Brain microvascular endothelial cell (primary cell): ENCODE results near the gene SULT1E1.

Source experiments
- DNase-seq: peaks from one replicate; pipeline ENCODE4 v3.0.0-alpha.2; 2020
- H3K27ac ChIP-seq: fragments of 250-450 bp; sonication (Bioruptor Pico); 2 replicates; pipeline ENCODE4 v1.5.1; 2020; ENCODE audit warnings: mild to moderate bottlenecking, moderate library complexity
- H3K27me3 ChIP-seq: fragments of 250-450 bp; sonication (Bioruptor Pico); replicated peaks from 2 replicates; pipeline ENCODE4 v1.5.1; 2020; ENCODE audit warnings: mild to moderate bottlenecking
- H3K36me3 ChIP-seq: fragments of 250-450 bp; sonication (Bioruptor Pico); replicated peaks from 2 replicates; pipeline ENCODE4 v1.5.1; 2020; ENCODE audit warnings: mild to moderate bottlenecking
- H3K4me3 ChIP-seq: 2 replicates; pipeline ENCODE4 v1.5.1; 2011; ENCODE audit warnings: low read depth, mild to moderate bottlenecking, control low read depth, low read length, moderate library complexity
- in situ Hi-C: cut with HindIII; loops from 2 replicates; pipeline ENCODE4 v1.10.0; 2017; ENCODE audit warnings: low sequenced_read_pairs, low pct_ligation_motif_present
- TF ChIP-seq, protein P1 (sequence below): IDR thresholded peaks from 2 replicates; pipeline ENCODE4 v1.5.1; 2011; ENCODE audit warnings: low read depth, mild to moderate bottlenecking, moderate library complexity, low read length, control low read depth, inconsistent platforms; ENCODE audit errors: missing control alignments

SULT1E1 gene

GRCh38 chr4:69843301-69843700, 16.6 kb downstream of the SULT1E1 start:
- TF ChIP-seq, protein P1, sequence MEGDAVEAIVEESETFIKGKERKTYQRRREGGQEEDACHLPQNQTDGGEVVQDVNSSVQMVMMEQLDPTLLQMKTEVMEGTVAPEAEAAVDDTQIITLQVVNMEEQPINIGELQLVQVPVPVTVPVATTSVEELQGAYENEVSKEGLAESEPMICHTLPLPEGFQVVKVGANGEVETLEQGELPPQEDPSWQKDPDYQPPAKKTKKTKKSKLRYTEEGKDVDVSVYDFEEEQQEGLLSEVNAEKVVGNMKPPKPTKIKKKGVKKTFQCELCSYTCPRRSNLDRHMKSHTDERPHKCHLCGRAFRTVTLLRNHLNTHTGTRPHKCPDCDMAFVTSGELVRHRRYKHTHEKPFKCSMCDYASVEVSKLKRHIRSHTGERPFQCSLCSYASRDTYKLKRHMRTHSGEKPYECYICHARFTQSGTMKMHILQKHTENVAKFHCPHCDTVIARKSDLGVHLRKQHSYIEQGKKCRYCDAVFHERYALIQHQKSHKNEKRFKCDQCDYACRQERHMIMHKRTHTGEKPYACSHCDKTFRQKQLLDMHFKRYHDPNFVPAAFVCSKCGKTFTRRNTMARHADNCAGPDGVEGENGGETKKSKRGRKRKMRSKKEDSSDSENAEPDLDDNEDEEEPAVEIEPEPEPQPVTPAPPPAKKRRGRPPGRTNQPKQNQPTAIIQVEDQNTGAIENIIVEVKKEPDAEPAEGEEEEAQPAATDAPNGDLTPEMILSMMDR: no peak
- in situ Hi-C loops: no loop called here
- Histone ChIP-seq H3K4me3 (no peak overlapping the region), H3K27me3 (no peaks in the 10 kb centered on the region), H3K36me3 (no peaks in the 10 kb centered on the region), H3K27ac (no peak overlapping the region)
- DNase-seq: no peak

DNA sequence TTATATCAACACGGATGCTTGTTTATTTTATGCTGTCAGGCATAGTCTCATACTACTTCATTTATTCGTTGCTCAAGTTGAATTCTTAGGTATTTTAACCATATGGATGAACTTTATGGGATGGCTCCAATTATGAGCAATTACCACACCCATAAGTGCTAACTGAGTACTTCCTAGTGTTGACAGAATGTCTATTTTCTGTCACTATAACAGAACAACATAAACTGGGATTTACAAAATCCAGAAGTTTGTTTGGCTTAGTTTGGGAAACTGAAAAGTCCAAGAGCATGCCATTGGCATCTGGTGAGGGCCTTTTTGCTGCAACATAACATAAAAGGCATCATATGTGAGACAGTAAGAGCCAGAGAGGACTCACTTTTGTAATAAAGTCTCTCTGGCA, 21.0 kb downstream of the SULT1E1 start:
- Histone ChIP-seq H3K4me3 (no peak overlapping the region), H3K27ac (no peak overlapping the region), H3K27me3 (no peaks in the 10 kb centered on the region), H3K36me3 (no peaks in the 10 kb centered on the region)
- no peak for DNase-seq
- in situ Hi-C loops: no loop called here
- TF ChIP-seq, protein P1: no peak

DNA sequence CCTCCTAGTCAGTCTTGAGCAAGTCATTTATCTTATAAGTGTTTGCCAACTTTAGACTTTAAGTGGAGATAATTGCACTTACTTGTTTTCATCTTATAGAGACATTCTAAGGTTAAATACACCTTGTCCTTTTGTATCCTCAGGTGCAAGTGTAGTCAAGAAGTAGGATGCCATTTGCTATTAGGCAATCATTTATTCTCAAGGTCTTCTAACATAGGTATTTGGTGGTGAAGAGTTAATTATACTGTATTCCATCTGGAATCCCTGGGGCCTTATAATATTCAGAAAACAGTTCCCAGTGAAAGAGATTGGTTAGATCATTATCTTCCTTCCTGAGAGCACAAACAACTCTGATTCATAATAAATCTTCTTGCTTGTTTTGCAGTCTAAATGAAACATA, 23.7 kb downstream of the SULT1E1 start:
- no peaks in the 10 kb centered on the region for H3K36me3 ChIP-seq
- in situ Hi-C loops: no loop called here
- H3K27me3 ChIP-seq: no peaks in the 10 kb centered on the region
- no peak for DNase-seq
- H3K27ac ChIP-seq: no peak overlapping the region
- no peak overlapping the region for H3K4me3 ChIP-seq
- TF ChIP-seq, protein P1: no peak

- in situ Hi-C loops: no loop called here
- H3K36me3 ChIP-seq: no peaks in the 10 kb centered on the region
- no peak overlapping the region for H3K27ac ChIP-seq
- H3K27me3 ChIP-seq: no peaks in the 10 kb centered on the region
- TF ChIP-seq, protein P1: no peak
- H3K4me3 ChIP-seq: no peak overlapping the region
- no peak for DNase-seq
Observed at GRCh38 chr4:69835766-69836165, 24.2 kb downstream of the SULT1E1 start.

- Histone ChIP-seq H3K27ac (no peak overlapping the region), H3K4me3 (no peak overlapping the region), H3K36me3 (no peaks in the 10 kb centered on the region), H3K27me3 (no peaks in the 10 kb centered on the region)
- in situ Hi-C loops: no loop called here
- TF ChIP-seq, protein P1: no peak
- no peak for DNase-seq
Observed at GRCh38 chr4:69833251-69833650, 26.7 kb downstream of the SULT1E1 start.

GRCh38 chr4:69832326-69833030, 27.5 kb downstream of the SULT1E1 start:
- Histone ChIP-seq H3K36me3 (no peaks in the 10 kb centered on the region), H3K4me3 (no peak overlapping the region), H3K27me3 (no peaks in the 10 kb centered on the region), H3K27ac (no peak overlapping the region)
- no peak for DNase-seq
- in situ Hi-C loops: no loop called here
- TF ChIP-seq, protein P1: no peak
